SU-DHL-6 (cell line): ENCODE results near the gene ZNF618.
"Not testable (repeated sequence)": the region's sequence is repeated elsewhere in the genome, so short reads cannot be mapped to it uniquely, and the experiment has no call there.

Experiments used
- H2AFZ ChIP-seq: fragments of 200-600 bp; sonication (generic); 2 replicates; pipeline ENCODE4 v1.6.1; 2014; ENCODE audit warnings: low read depth, mild to moderate bottlenecking, moderate library complexity, mixed read lengths, antibody characterized with exemption, low read length; ENCODE audit not compliant: severe bottlenecking
- H3F3A ChIP-seq: fragments of 200-600 bp; shearing (Covaris generic); 2 replicates; pipeline ENCODE4 v1.6.0; 2016; ENCODE audit warnings: antibody characterized with exemption, mild to moderate bottlenecking; ENCODE audit not compliant: insufficient read depth
- H3K27ac ChIP-seq: fragments of 200-600 bp; sonication (generic); 2 replicates; pipeline ENCODE4 v1.5.1; 2016; ENCODE audit warnings: low read depth, mild to moderate bottlenecking, low read length, moderate library complexity, mixed read lengths
- H3K27me3 ChIP-seq: fragments of 200-600 bp; sonication (generic), shearing (Covaris generic); 2 replicates; pipeline ENCODE4 v1.6.0; 2014; ENCODE audit warnings: mild to moderate bottlenecking, low read length
- H3K36me3 ChIP-seq: fragments of 200-600 bp; sonication (generic); 2 replicates; pipeline ENCODE4 v1.6.1; 2014; ENCODE audit warnings: mild to moderate bottlenecking, low read length, mixed read lengths
- H3K4me2 ChIP-seq: fragments of 300-600, 200-600 bp; shearing (Covaris generic), sonication (generic); 2 replicates; pipeline ENCODE4 v1.6.0; 2014; ENCODE audit warnings: low read length, low read depth, mild to moderate bottlenecking; ENCODE audit not compliant: poor library complexity, severe bottlenecking
- H3K4me3 ChIP-seq: fragments of 200-600 bp; sonication (generic); 2 replicates; pipeline ENCODE4 v1.5.1; 2014; ENCODE audit warnings: antibody characterized with exemption, low read length, mild to moderate bottlenecking, mixed read lengths; ENCODE audit not compliant: insufficient read depth, poor library complexity, severe bottlenecking
- H3K79me2 ChIP-seq: fragments of 200-600 bp; sonication (generic); 2 replicates; pipeline ENCODE4 v1.6.1; 2014; ENCODE audit warnings: mild to moderate bottlenecking, low read length, moderate library complexity; ENCODE audit not compliant: insufficient read depth
- H3K9ac ChIP-seq: fragments of 200-600 bp; sonication (generic); 2 replicates; pipeline ENCODE4 v1.7.0; 2014; ENCODE audit warnings: mild to moderate bottlenecking, low read length
- H3K9me2 ChIP-seq: fragments of 200-600 bp; sonication (generic); replicated peaks from 2 replicates; pipeline ENCODE4 v1.6.1; 2014; ENCODE audit warnings: low read length; ENCODE audit not compliant: insufficient read depth
- H3K9me3 ChIP-seq: fragments of 200-600 bp; sonication (generic); 2 replicates; pipeline ENCODE4 v1.6.1; 2014; ENCODE audit warnings: low read length, mixed read lengths; ENCODE audit not compliant: insufficient read depth
- H4K20me1 ChIP-seq: fragments of 200-600 bp; sonication (generic); 2 replicates; pipeline ENCODE4 v1.6.1; 2014; ENCODE audit warnings: low read depth, mild to moderate bottlenecking, antibody characterized with exemption, low read length, moderate library complexity, mixed read lengths
- EZH2phosphoT487 ChIP-seq: fragments of 200-600 bp; sonication (generic), shearing (Covaris generic); conservative IDR thresholded peaks from 2 replicates; pipeline ENCODE4 v1.6.1; 2018; ENCODE audit warnings: mild to moderate bottlenecking, antibody characterized with exemption, low read length, moderate library complexity, mixed read lengths
- TF ChIP-seq, protein P1 (sequence below): fragments of 200-600 bp; sonication (generic); IDR thresholded peaks from one replicate; pipeline ENCODE4 v1.5.1; 2017; ENCODE audit warnings: antibody characterized with exemption, mild to moderate bottlenecking, low read length, moderate library complexity; ENCODE audit not compliant: insufficient read depth, poor library complexity, severe bottlenecking

The ZNF618 gene

GRCh38 chr9:113995401-113995800 is 119.3 kb downstream of the ZNF618 start:
- H3K9ac ChIP-seq: no peak overlapping the region
- no peaks in the 10 kb centered on the region for H3K79me2 ChIP-seq
- H3K36me3 ChIP-seq: no peaks in the 10 kb centered on the region
- no peaks in the 10 kb centered on the region for H4K20me1 ChIP-seq
- no peaks in the 10 kb centered on the region for H3F3A ChIP-seq
- no peaks in the 10 kb centered on the region for H3K27me3 ChIP-seq
- no peaks in the 10 kb centered on the region for H3K9me3 ChIP-seq
- no peak overlapping the region for H3K27ac ChIP-seq
- no peaks in the 10 kb centered on the region for H3K9me2 ChIP-seq
- H3K4me2 ChIP-seq: no peak overlapping the region
- no peak overlapping the region for H2AFZ ChIP-seq
- no peak overlapping the region for H3K4me3 ChIP-seq
- no peak for TF ChIP-seq EZH2phosphoT487
- TF ChIP-seq, protein P1, sequence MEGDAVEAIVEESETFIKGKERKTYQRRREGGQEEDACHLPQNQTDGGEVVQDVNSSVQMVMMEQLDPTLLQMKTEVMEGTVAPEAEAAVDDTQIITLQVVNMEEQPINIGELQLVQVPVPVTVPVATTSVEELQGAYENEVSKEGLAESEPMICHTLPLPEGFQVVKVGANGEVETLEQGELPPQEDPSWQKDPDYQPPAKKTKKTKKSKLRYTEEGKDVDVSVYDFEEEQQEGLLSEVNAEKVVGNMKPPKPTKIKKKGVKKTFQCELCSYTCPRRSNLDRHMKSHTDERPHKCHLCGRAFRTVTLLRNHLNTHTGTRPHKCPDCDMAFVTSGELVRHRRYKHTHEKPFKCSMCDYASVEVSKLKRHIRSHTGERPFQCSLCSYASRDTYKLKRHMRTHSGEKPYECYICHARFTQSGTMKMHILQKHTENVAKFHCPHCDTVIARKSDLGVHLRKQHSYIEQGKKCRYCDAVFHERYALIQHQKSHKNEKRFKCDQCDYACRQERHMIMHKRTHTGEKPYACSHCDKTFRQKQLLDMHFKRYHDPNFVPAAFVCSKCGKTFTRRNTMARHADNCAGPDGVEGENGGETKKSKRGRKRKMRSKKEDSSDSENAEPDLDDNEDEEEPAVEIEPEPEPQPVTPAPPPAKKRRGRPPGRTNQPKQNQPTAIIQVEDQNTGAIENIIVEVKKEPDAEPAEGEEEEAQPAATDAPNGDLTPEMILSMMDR: no peak

DNA sequence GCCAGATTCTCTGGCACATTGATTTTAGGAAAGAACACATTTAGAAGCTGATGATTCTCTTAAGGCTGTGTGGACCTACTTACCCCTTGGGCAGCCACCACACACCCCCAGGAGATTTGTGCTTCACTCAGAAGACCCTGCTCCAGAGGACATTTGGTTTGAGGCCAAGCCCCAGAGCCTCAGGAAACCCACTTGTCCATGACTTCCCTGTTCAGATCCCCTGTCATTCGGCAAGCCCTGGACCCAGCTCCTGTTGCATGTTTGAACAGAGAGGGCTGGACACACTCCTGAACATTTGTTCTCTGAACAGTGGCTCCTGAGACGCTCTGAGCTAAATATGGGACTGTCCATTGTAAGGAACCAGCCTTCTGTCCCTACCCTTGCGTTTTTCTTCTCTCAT is 119.9 kb downstream of the ZNF618 start:
- no peak overlapping the region for H3K4me2 ChIP-seq
- no peaks in the 10 kb centered on the region for H3K9me3 ChIP-seq
- no peak overlapping the region for H3K27ac ChIP-seq
- no peaks in the 10 kb centered on the region for H3K79me2 ChIP-seq
- no peaks in the 10 kb centered on the region for H3F3A ChIP-seq
- no peaks in the 10 kb centered on the region for H4K20me1 ChIP-seq
- no peaks in the 10 kb centered on the region for H3K9me2 ChIP-seq
- H2AFZ ChIP-seq: no peak overlapping the region
- no peak overlapping the region for H3K9ac ChIP-seq
- H3K27me3 ChIP-seq: no peaks in the 10 kb centered on the region
- no peak overlapping the region for H3K4me3 ChIP-seq
- TF ChIP-seq EZH2phosphoT487: no peak
- TF ChIP-seq, protein P1: no peak
- H3K36me3 ChIP-seq: no peaks in the 10 kb centered on the region

DNA sequence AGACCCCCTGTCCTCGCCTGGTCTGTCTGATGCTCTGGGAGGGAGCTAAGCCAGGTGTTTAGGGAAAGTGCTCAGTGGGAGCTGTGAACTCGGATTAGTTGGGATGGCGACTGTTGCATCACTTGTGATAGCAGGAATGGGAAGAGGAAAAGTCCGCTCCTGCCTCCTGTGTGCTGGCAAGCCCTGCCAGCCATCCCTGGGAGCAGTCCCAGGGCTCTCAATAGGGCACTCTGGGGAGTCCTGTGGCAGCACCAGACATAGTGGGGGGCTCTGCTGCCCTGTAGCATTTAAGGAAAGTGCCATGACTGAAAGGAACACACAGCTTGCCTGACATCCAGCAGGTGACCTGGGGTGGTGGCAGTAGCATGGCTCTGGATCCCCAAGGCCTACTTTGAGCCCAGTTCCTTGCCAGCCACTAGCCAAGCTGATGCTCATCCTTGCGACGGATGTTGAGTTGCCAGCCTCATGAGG is 120.5 kb downstream of the ZNF618 start:
- H3K4me3 ChIP-seq: no peak overlapping the region
- no peaks in the 10 kb centered on the region for H3K36me3 ChIP-seq
- H3K79me2 ChIP-seq: no peaks in the 10 kb centered on the region
- no peaks in the 10 kb centered on the region for H3K9me2 ChIP-seq
- no peak overlapping the region for H3K4me2 ChIP-seq
- H4K20me1 ChIP-seq: no peaks in the 10 kb centered on the region
- H3K9me3 ChIP-seq: no peaks in the 10 kb centered on the region
- no peak overlapping the region for H3K9ac ChIP-seq
- no peak overlapping the region for H2AFZ ChIP-seq
- TF ChIP-seq, protein P1: no peak
- no peak for TF ChIP-seq EZH2phosphoT487
- no peak overlapping the region for H3K27ac ChIP-seq
- H3F3A ChIP-seq: no peaks in the 10 kb centered on the region
- no peaks in the 10 kb centered on the region for H3K27me3 ChIP-seq

DNA sequence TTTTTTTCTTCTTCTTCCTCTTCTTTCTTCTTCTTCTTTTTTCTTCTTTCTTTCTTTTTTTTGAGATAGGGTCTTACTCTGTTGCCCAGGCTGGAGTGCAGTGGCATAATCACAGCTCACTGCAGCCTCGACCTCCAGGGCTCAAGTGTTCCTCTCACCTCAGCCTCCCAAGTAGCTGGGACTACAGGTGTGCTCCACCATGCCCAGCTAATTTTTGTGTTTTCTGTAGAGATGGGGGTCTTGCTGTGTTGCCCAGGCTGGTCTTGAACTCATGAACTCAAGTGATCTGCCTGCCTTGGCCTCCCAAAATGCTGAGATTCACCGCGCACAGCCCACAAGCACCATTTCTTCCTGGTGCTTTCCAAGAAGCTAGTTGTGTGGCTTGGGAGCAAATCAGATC is 121.0 kb downstream of the ZNF618 start:
- H4K20me1 ChIP-seq, H3K4me3 ChIP-seq, H3K9me3 ChIP-seq, H3K79me2 ChIP-seq, H3K9me2 ChIP-seq, H3F3A ChIP-seq, H3K9ac ChIP-seq, H2AFZ ChIP-seq, H3K4me2 ChIP-seq, H3K27me3 ChIP-seq, H3K27ac ChIP-seq, H3K36me3 ChIP-seq: not testable (repeated sequence)
